ENCODE data around the gene CCNI2.

The CCNI2 gene

DNA sequence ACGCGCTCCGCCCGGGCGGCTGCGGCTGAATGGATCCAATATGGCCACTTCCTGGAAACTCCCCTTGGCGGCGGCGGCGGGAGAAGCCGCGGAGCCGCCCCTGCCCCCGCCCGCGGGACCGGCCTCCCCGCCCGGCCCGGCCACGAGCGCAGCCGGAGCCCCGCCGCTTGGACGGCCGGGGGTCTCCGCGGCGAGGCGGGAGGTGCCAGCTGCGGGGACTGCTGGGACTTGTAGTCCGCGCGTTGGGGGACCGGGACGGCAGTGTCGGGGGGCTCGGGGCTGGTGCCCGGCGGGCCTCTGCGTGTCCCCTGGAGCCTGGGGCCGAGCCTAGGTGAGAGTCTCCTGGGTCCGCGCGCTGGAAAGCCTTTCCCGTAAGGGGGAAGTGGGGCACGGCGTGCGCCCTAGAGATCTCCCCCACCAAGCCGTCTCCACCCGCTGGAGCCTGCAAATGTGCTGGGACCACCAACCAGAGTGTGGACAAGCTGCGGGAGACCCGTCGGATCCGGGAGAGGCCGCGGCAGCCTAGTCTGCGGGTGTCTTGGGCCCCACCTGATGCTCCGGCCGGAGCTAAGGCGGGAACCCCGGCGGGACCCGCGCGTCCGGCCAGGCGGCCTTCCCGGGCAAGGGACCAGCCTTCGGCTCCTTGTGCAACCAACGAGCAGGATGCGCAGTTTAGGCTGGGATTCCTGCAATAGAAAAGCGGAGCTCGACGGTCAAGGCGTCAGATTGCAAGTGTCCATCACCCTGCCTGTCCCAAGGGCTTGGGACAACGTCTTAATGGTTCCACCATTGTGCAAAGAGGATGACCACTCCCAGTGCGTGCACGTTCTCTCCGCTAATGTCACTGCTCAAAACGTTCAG is 30.2 kb downstream of the CCNI2 start, which contains the start of gene SEPTIN8:
Gene SEPTIN8, minus strand, starts transcription at position 31 of the 861 bp plus-strand sequence. CDS start 102 bp downstream, outside the sequence.
- peaks cover 2% of the 10 kb centered on the region for H3K4me1 ChIP-seq (ENCODE audit: insufficient read depth, insufficient read length)
- TF ChIP-seq ZNF274 (IDR thresholded peaks at IDR 0.05; ENCODE audit: low read depth, low read length) (no peak), SUZ12 (IDR thresholded peaks at IDR 0.05; ENCODE audit: extremely low read depth, insufficient read depth, insufficient read length) (no peak)
- peaks cover 30% of the 10 kb centered on the region for H3K27me3 ChIP-seq (ENCODE audit: insufficient read depth, insufficient read length)
- peaks cover 5% of the 10 kb centered on the region for H3K36me3 ChIP-seq (ENCODE audit: insufficient read depth, insufficient read length, low read length)
- H3K9me3 ChIP-seq (ENCODE audit: insufficient read depth, low read length), result no peaks in the 10 kb centered on the region
- H3K4me3 ChIP-seq (ENCODE audit: insufficient read length, low read depth), result peak within 1 kb of the TSS; percentile 71
- DNase-seq (ENCODE audit: low read depth, low spot score), result no peak
- H3K9ac ChIP-seq (ENCODE audit: insufficient read length, low read depth), result peak within 1 kb of the TSS; percentile 74

DNA sequence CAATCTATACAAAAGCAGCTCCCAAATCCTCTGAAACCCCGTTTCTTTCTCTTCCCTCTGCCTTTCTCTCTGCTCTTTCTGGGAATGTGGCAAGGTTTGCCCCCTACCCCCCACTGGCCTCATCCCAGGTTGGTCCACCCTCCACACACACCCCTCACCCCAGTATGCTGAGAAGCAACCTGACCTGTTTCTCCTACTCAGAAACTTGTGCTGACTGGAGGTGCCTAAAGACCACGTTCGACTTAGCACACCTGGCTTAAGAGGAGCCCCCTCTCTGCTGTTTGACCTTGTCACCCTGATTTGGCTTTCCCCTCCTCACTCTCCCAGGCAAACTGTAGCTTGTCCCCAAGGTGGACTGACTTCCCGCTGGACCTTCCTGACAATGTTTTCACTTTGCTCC is 30.9 kb downstream of the CCNI2 start:
- H3K9me3 ChIP-seq (ENCODE audit: insufficient read depth, low read length), result no peaks in the 10 kb centered on the region
- no peaks in the 10 kb centered on the region for H3K4me1 ChIP-seq (ENCODE audit: insufficient read depth, insufficient read length)
- H3K9ac ChIP-seq (ENCODE audit: insufficient read length, low read depth), result no peak overlapping the region
- peaks cover 5% of the 10 kb centered on the region for H3K36me3 ChIP-seq (ENCODE audit: insufficient read depth, insufficient read length, low read length)
- TF ChIP-seq YY1 (IDR thresholded peaks at IDR 0.05; ENCODE audit: insufficient read depth, insufficient read length), result no peak
- TF ChIP-seq SUZ12 (IDR thresholded peaks at IDR 0.05; ENCODE audit: extremely low read depth, insufficient read depth, insufficient read length), result no peak
- TF ChIP-seq ZNF274 (IDR thresholded peaks at IDR 0.05; ENCODE audit: low read depth, low read length), result no peak
- H3K4me3 ChIP-seq (ENCODE audit: insufficient read length, low read depth), result no peak overlapping the region
- DNase-seq (ENCODE audit: low read depth, low spot score), result no peak
- H3K27me3 ChIP-seq (ENCODE audit: insufficient read depth, insufficient read length), result peaks cover 30% of the 10 kb centered on the region

DNA sequence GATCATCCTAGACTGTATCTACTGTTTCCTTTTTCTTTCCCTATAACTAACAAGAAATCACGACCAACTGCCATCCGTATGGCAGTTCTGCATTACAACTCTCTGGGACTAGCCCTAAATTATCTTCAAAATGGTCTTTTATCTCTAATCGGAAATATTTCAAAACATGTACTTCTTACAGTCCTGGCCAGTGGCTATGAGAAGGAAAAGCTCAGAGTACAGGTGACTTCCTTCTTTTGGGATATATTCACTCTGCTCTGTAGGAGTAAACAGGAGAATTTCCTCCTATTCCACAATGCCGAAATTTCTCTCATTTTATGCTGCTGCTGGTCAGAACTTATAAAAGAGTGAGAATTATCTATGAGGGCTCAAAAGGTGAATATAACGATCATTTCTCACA is 31.6 kb downstream of the CCNI2 start:
- peaks cover 3% of the 10 kb centered on the region for H3K36me3 ChIP-seq (ENCODE audit: insufficient read depth, insufficient read length, low read length)
- H3K9ac ChIP-seq (ENCODE audit: insufficient read length, low read depth), result no peak overlapping the region
- no peak for DNase-seq (ENCODE audit: low read depth, low spot score)
- no peaks in the 10 kb centered on the region for H3K4me1 ChIP-seq (ENCODE audit: insufficient read depth, insufficient read length)
- TF ChIP-seq YY1 (IDR thresholded peaks at IDR 0.05; ENCODE audit: insufficient read depth, insufficient read length) (no peak), SUZ12 (IDR thresholded peaks at IDR 0.05; ENCODE audit: extremely low read depth, insufficient read depth, insufficient read length) (no peak), ZNF274 (IDR thresholded peaks at IDR 0.05; ENCODE audit: low read depth, low read length) (no peak)
- H3K9me3 ChIP-seq (ENCODE audit: insufficient read depth, low read length), result no peaks in the 10 kb centered on the region
- no peak overlapping the region for H3K4me3 ChIP-seq (ENCODE audit: insufficient read length, low read depth)
- peaks cover 30% of the 10 kb centered on the region for H3K27me3 ChIP-seq (ENCODE audit: insufficient read depth, insufficient read length)

DNA sequence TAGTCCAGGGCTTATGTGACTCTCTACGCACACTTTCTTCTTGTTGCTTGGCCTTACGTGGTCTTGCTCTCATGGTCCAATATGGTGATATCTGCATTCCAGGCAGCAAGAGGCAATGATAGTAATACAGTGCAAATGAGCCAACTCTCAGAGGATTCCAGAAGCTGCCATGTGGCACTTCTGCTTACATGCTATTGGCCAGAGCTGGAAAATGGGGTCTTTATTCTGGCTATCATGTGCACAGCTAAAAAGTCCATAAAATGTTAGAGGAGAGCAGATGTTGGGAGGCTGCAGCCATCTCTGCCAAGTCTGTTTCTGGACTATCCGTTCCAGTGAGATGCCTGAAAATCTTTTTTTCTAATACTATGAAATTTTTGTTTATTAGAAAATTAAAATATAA is 32.7 kb downstream of the CCNI2 start:
- H3K4me3 ChIP-seq (ENCODE audit: insufficient read length, low read depth), result no peak overlapping the region
- no peak for DNase-seq (ENCODE audit: low read depth, low spot score)
- no peak for TF ChIP-seq ZNF274 (IDR thresholded peaks at IDR 0.05; ENCODE audit: low read depth, low read length)
- no peak for TF ChIP-seq YY1 (IDR thresholded peaks at IDR 0.05; ENCODE audit: insufficient read depth, insufficient read length)
- TF ChIP-seq SUZ12 (IDR thresholded peaks at IDR 0.05; ENCODE audit: extremely low read depth, insufficient read depth, insufficient read length), result no peak
- no peaks in the 10 kb centered on the region for H3K9me3 ChIP-seq (ENCODE audit: insufficient read depth, low read length)
- H3K36me3 ChIP-seq (ENCODE audit: insufficient read depth, insufficient read length, low read length), result peaks cover 2% of the 10 kb centered on the region
- H3K27me3 ChIP-seq (ENCODE audit: insufficient read depth, insufficient read length), result peaks cover 30% of the 10 kb centered on the region
- H3K9ac ChIP-seq (ENCODE audit: insufficient read length, low read depth), result no peak overlapping the region
- H3K4me1 ChIP-seq (ENCODE audit: insufficient read depth, insufficient read length), result no peaks in the 10 kb centered on the region

DNA sequence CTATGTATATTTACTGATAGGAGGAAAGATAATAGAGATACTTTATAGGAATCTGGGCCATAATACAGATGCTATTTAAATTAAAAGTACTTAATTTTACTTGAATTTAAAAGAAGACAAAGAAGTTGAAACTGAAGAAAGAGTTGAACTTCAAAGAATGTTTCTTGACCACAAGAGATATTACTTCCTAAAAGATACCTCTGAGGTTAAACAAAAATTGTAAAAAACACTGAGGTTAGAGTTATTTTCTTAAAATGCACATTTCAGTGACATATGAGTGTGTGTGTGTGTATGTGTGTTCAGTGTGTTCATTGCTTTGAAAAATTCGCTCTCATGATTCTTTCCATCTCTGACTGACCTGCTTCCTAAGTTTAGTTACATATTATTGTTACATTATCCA is 33.4 kb downstream of the CCNI2 start:
- no peak overlapping the region for H3K9ac ChIP-seq (ENCODE audit: insufficient read length, low read depth)
- no peaks in the 10 kb centered on the region for H3K9me3 ChIP-seq (ENCODE audit: insufficient read depth, low read length)
- H3K27me3 ChIP-seq (ENCODE audit: insufficient read depth, insufficient read length), result peaks cover 30% of the 10 kb centered on the region
- TF ChIP-seq SUZ12 (IDR thresholded peaks at IDR 0.05; ENCODE audit: extremely low read depth, insufficient read depth, insufficient read length), result no peak
- no peak for TF ChIP-seq ZNF274 (IDR thresholded peaks at IDR 0.05; ENCODE audit: low read depth, low read length)
- TF ChIP-seq YY1 (IDR thresholded peaks at IDR 0.05; ENCODE audit: insufficient read depth, insufficient read length), result no peak
- H3K4me3 ChIP-seq (ENCODE audit: insufficient read length, low read depth), result no peak overlapping the region
- H3K4me1 ChIP-seq (ENCODE audit: insufficient read depth, insufficient read length), result no peaks in the 10 kb centered on the region
- no peak for DNase-seq (ENCODE audit: low read depth, low spot score)
- H3K36me3 ChIP-seq (ENCODE audit: insufficient read depth, insufficient read length, low read length), result no peaks in the 10 kb centered on the region

DNA sequence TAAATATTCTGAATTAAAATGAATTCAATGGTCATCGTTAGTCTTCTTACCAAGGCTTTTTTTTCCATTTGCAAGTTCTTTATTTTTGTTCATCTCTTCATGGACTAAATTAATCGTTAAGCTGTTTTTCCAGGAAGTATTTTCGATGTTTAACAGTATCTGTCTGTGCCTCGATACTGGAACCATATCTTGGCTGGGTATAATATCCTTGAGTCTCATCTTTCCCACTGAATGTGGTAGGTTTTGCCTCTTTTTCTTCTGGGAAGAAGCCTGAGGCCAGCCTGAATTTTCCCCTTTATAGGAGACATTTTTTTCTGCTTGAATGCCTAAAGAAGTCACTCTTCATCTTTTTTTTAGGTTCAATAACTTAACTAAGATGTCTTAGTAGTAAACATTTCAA is 33.8 kb downstream of the CCNI2 start:
- TF ChIP-seq ZNF274 (IDR thresholded peaks at IDR 0.05; ENCODE audit: low read depth, low read length) (no peak), YY1 (IDR thresholded peaks at IDR 0.05; ENCODE audit: insufficient read depth, insufficient read length) (no peak), SUZ12 (IDR thresholded peaks at IDR 0.05; ENCODE audit: extremely low read depth, insufficient read depth, insufficient read length) (no peak)
- no peak overlapping the region for H3K9ac ChIP-seq (ENCODE audit: insufficient read length, low read depth)
- no peaks in the 10 kb centered on the region for H3K9me3 ChIP-seq (ENCODE audit: insufficient read depth, low read length)
- H3K27me3 ChIP-seq (ENCODE audit: insufficient read depth, insufficient read length), result peaks cover 28% of the 10 kb centered on the region
- H3K4me3 ChIP-seq (ENCODE audit: insufficient read length, low read depth), result no peak overlapping the region
- H3K36me3 ChIP-seq (ENCODE audit: insufficient read depth, insufficient read length, low read length), result no peaks in the 10 kb centered on the region
- DNase-seq (ENCODE audit: low read depth, low spot score), result no peak
- H3K4me1 ChIP-seq (ENCODE audit: insufficient read depth, insufficient read length), result no peaks in the 10 kb centered on the region

DNA sequence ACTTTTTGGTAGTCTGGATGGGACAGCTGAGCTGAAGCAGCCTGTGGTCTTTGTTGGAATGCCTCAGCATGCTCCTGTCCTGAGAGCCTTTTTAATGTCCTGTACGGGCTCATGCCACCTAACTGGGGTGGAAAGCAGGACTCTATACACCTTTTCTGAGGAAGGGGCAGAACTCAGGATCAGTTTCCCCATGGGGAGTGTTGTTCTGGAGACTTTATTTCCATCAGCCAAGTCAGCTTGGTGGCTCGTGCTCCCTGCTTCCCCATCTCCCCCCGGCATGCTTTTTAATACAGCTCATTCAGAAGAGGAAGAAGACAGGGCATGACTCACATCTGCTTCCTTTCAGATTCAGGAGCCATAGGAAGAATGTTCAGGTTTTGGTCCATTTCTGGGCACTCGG is 34.9 kb downstream of the CCNI2 start:
- Histone ChIP-seq H3K9me3 (ENCODE audit: insufficient read depth, low read length) (no peaks in the 10 kb centered on the region), H3K27me3 (ENCODE audit: insufficient read depth, insufficient read length) (peaks cover 21% of the 10 kb centered on the region), H3K4me3 (ENCODE audit: insufficient read length, low read depth) (no peak overlapping the region), H3K4me1 (ENCODE audit: insufficient read depth, insufficient read length) (no peaks in the 10 kb centered on the region), H3K36me3 (ENCODE audit: insufficient read depth, insufficient read length, low read length) (no peaks in the 10 kb centered on the region), H3K9ac (ENCODE audit: insufficient read length, low read depth) (no peak overlapping the region)
- no peak for DNase-seq (ENCODE audit: low read depth, low spot score)
- no peak for TF ChIP-seq ZNF274 (IDR thresholded peaks at IDR 0.05; ENCODE audit: low read depth, low read length)
- no peak for TF ChIP-seq SUZ12 (IDR thresholded peaks at IDR 0.05; ENCODE audit: extremely low read depth, insufficient read depth, insufficient read length)
- no peak for TF ChIP-seq YY1 (IDR thresholded peaks at IDR 0.05; ENCODE audit: insufficient read depth, insufficient read length)
